Measurements from ENCODE around the gene MMP11. TPM values are rescaled to one million over a fixed set of nuclear protein-coding genes. Genes with fewer than 3 reads are reported as not detected.

Gene MMP11
- total RNA-seq, 4 donors from 2014 or later, result 0.60 to 3.9 (median 2.1) TPM; not detected in 1

- DNase-seq (ENCODE audit: low spot score in 2 of 2), result no peak
- Histone ChIP-seq H3K4me3 (no peak overlapping the region), H3K27me3 (no peaks in the 10 kb centered on the region), H3K9me3 (no peaks in the 10 kb centered on the region), H3K27ac (no peak overlapping the region), H3K36me3 (peaks cover 86% of the 10 kb centered on the region), H3K4me1 (peaks cover 12% of the 10 kb centered on the region)
- 94% methylated on average over 9 of the region's 12 CpGs for WGBS
- TF ChIP-seq, protein P1, sequence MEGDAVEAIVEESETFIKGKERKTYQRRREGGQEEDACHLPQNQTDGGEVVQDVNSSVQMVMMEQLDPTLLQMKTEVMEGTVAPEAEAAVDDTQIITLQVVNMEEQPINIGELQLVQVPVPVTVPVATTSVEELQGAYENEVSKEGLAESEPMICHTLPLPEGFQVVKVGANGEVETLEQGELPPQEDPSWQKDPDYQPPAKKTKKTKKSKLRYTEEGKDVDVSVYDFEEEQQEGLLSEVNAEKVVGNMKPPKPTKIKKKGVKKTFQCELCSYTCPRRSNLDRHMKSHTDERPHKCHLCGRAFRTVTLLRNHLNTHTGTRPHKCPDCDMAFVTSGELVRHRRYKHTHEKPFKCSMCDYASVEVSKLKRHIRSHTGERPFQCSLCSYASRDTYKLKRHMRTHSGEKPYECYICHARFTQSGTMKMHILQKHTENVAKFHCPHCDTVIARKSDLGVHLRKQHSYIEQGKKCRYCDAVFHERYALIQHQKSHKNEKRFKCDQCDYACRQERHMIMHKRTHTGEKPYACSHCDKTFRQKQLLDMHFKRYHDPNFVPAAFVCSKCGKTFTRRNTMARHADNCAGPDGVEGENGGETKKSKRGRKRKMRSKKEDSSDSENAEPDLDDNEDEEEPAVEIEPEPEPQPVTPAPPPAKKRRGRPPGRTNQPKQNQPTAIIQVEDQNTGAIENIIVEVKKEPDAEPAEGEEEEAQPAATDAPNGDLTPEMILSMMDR (IDR thresholded peaks at IDR 0.05), result no peak
- TF ChIP-seq EP300 (IDR thresholded peaks at IDR 0.05), result no peak
- TF ChIP-seq POLR2A (IDR thresholded peaks at IDR 0.05), result no peak
- no peak for TF ChIP-seq POLR2AphosphoS5 (IDR thresholded peaks at IDR 0.05)
Measured at GRCh38 chr22:23825246-23825905, 52.7 kb downstream of the MMP11 start.

DNA sequence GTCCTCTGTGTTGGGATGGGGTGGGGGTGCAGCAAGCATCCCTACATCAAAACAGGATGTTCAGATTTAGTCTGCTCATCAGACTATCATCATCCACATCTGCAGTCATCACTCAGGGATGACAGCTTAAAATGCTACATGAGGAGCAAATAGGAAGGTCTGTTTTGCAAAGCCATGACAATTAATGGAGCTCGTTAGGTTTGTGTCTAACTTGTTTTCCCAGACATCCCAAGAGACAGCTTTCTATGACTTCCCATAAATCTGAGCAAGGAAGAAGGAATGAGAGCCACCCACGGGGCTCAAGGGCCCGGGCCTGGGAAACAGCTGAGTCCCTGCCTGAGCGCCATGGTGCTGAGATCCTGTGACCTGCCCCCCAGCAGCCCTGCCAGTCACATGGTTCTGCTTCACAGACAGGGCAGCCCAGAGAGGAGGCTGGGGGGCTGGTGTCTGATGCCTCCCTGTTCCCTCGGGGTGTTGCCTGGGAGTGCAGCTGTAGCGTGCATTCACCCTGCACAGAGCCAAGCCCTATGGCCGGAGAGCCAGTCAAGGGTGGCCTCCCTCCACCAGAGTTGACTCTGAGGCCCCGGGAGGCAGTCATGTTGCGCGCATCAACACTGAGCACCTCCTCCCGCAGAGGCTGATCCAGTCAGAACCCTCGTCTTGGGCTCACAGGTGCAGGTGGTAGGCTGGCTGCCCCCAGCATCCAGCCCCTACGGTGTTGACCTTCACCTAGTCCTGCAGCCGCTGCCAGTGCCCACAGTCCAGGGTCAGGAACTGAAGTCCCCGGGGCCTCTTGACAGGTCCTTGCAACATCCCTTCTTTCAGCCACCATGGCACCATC is 54.1 kb downstream of the MMP11 start:
- TF ChIP-seq POLR2A (IDR thresholded peaks at IDR 0.05), result no peak
- TF ChIP-seq POLR2AphosphoS5 (IDR thresholded peaks at IDR 0.05), result no peak
- TF ChIP-seq, protein P1 (IDR thresholded peaks at IDR 0.05), result no peak
- no peak for TF ChIP-seq EP300 (IDR thresholded peaks at IDR 0.05)
- Histone ChIP-seq H3K9me3 (no peaks in the 10 kb centered on the region), H3K36me3 (peaks cover 84% of the 10 kb centered on the region), H3K27ac (no peak overlapping the region), H3K27me3 (no peaks in the 10 kb centered on the region), H3K4me3 (no peak overlapping the region), H3K4me1 (peaks cover 6% of the 10 kb centered on the region)
- DNase-seq (ENCODE audit: low spot score in 2 of 2), result no peak
- whole genome bisulfite sequencing, result 62% methylated on average over 4 of the region's 15 CpGs

- H3K27ac ChIP-seq, result no peak overlapping the region
- no peak for DNase-seq (ENCODE audit: low spot score in 2 of 2)
- peaks cover 79% of the 10 kb centered on the region for H3K36me3 ChIP-seq
- peaks cover 6% of the 10 kb centered on the region for H3K4me1 ChIP-seq
- H3K4me3 ChIP-seq, result no peak overlapping the region
- no peaks in the 10 kb centered on the region for H3K27me3 ChIP-seq
- WGBS, result 74% methylated on average over 11 of the region's 11 CpGs
- H3K9me3 ChIP-seq, result no peaks in the 10 kb centered on the region
- TF ChIP-seq EP300 (IDR thresholded peaks at IDR 0.05) (no peak), POLR2AphosphoS5 (IDR thresholded peaks at IDR 0.05) (no peak), POLR2A (IDR thresholded peaks at IDR 0.05) (no peak)
- TF ChIP-seq, protein P1 (IDR thresholded peaks at IDR 0.05), result no peak
Measured at GRCh38 chr22:23827351-23827995, 54.8 kb downstream of the MMP11 start.

DNA sequence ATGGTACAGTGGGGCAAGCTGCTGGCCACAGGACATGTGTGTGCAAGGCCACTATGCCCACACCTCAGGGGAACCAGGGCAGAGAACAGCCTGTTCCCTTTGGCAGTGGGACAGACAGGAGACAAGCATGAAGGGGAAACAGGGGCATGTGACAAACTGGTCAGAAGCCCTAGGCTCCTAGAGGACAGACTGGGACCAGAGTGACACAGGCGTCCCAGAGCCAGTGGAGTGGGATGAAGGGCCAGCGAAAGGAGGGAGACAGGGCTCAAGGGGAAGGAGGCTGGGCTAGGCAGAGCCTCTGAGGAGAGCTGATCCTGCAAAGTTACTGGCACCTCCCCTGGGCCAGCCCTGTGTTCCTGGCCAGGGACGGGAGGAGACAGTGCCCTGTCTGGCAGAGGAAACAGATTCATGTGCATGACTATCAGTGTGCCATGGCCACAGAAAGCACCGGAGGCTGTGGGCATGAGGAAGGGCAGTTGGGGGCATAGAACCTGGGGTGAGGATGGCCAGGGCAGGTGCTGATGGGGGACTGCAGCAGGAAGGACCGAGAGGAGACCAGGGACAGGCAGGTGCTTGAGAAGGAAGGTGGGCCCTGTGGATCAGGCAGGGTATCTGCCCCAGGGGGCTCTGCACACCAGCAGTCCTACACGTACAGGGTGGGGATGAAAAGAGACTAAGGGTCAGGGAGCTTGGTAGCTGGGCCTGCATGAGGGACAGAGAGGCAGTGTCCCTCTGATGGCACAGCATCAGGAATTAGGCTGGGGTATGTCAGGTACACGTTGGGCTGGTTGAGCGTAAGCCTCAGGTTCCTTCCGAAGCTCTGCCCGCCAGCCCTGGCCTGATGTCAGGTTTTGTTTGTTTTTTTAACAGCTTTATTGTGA is 56.4 kb downstream of the MMP11 start:
- Histone ChIP-seq H3K4me1 (peaks cover 6% of the 10 kb centered on the region), H3K9me3 (no peaks in the 10 kb centered on the region), H3K27me3 (no peaks in the 10 kb centered on the region), H3K4me3 (no peak overlapping the region), H3K27ac (no peak overlapping the region), H3K36me3 (peaks cover 78% of the 10 kb centered on the region)
- DNase-seq (ENCODE audit: low spot score in 2 of 2), result no peak
- WGBS, result 91% methylated on average over 10 of the region's 10 CpGs
- TF ChIP-seq POLR2A (IDR thresholded peaks at IDR 0.05), result no peak
- no peak for TF ChIP-seq EP300 (IDR thresholded peaks at IDR 0.05)
- no peak for TF ChIP-seq POLR2AphosphoS5 (IDR thresholded peaks at IDR 0.05)
- TF ChIP-seq, protein P1 (IDR thresholded peaks at IDR 0.05), result no peak

All from suprapubic skin (tissue), 4 donors.